B cell (primary cell): ENCODE results near the gene MFAP2. TPM values are rescaled to one million over a fixed set of nuclear protein-coding genes. Genes with fewer than 3 reads are reported as not detected.

ENCODE experiments used
- ATAC-seq: fragments of 200-7000 bp; cut with Tn5 transposase; one replicate; pipeline ENCODE4 v1.10.0; 2021; ENCODE audit warnings: low read depth, mild to moderate bottlenecking, moderate number of reproducible peaks, moderate library complexity
- CTCF ChIA-PET: fragments of 350-600 bp; sonication (Branson Sonifier 250); formaldehyde crosslinking; loops from one replicate; lab custom pipeline; 2021; ENCODE audit warnings: antibody characterized with exemption, inconsistent platforms; lab: Charles Lee
- POLR2A ChIA-PET: fragments of 350-600 bp; sonication (Branson Sonifier 250); formaldehyde crosslinking; loops from one replicate; lab custom pipeline; 2021; ENCODE audit warnings: antibody characterized with exemption; lab: Charles Lee
- DNase-seq: peaks from one replicate; pipeline ENCODE4 v3.0.0; 2013
- H2AFZ ChIP-seq: 2 replicates; pipeline ENCODE4 v1.6.1; 2012; ENCODE audit warnings: mild to moderate bottlenecking, low read depth, low read length; ENCODE audit not compliant: insufficient read depth, poor library complexity, severe bottlenecking
- H3K27ac ChIP-seq, 2 donors: 1 replicate in 1 of 2; 2 replicates in 1 of 2; pipeline ENCODE4 v1.5.1; 2012 to 2013; ENCODE audit warnings: low read length in 2 of 2, mild to moderate bottlenecking in 2 of 2, moderate library complexity in 1 of 2
- H3K27me3 ChIP-seq, 4 experiments: fragments of 200-600 bp in 1 of 4; sonication (generic) in 1 of 4; replicated peaks in 1 of 4; 1 replicate in 2 of 4; 2 replicates in 2 of 4; pipeline versions ENCODE4 v1.6.1 to v1.7.0; 2013 to 2016; ENCODE audit warnings: low read length in 3 of 4, mild to moderate bottlenecking in 2 of 4, mixed read lengths in 1 of 4, moderate library complexity in 1 of 4; ENCODE audit not compliant: insufficient read depth in 4 of 4, control insufficient read depth in 3 of 4; ENCODE audit errors: control extremely low read depth in 1 of 4
- H3K36me3 ChIP-seq, 2 experiments: replicated peaks in 1 of 2; 1 replicate in 1 of 2; 2 replicates in 1 of 2; pipeline versions ENCODE4 v1.6.1 to v1.7.1; 2013; ENCODE audit warnings: low read length in 1 of 2; ENCODE audit not compliant: insufficient read depth in 2 of 2, control insufficient read depth in 1 of 2; ENCODE audit errors: control extremely low read depth in 1 of 2, extremely low read depth in 1 of 2
- H3K4me1 ChIP-seq, 2 donors: fragments of 200-600 bp in 1 of 2; sonication (generic) in 1 of 2; 1 replicate in 1 of 2; 2 replicates in 1 of 2; pipeline versions ENCODE4 v1.5.1 to v1.6.1; 2013 to 2017; ENCODE audit warnings: low read length in 2 of 2; ENCODE audit not compliant: control insufficient read depth in 2 of 2, insufficient read depth in 2 of 2
- H3K4me2 ChIP-seq: replicated peaks from 2 replicates; pipeline ENCODE3; 2012; ENCODE audit warnings: mild to moderate bottlenecking, low read depth, low read length; ENCODE audit not compliant: poor library complexity, severe bottlenecking
- H3K4me3 ChIP-seq, 5 experiments: fragments of 200-600 bp in 1 of 5; sonication (generic) in 1 of 5; 1 replicate in 3 of 5; 2 replicates in 2 of 5; pipeline versions ENCODE4 v1.5.1 to v1.7.0; 2011 to 2016; ENCODE audit warnings: low read length in 4 of 5, mild to moderate bottlenecking in 4 of 5, low read depth in 2 of 5, control low read depth in 1 of 5, moderate library complexity in 1 of 5; ENCODE audit not compliant: insufficient read depth in 1 of 5; ENCODE audit errors: control extremely low read depth in 1 of 5, extremely low read depth in 1 of 5
- H3K79me2 ChIP-seq: fragments of 200-600 bp; sonication (generic); one replicate; pipeline ENCODE4 v1.6.0; 2016; ENCODE audit warnings: low read length; ENCODE audit not compliant: control insufficient read depth, insufficient read depth
- H3K9ac ChIP-seq: fragments of 200-600 bp; sonication (generic); 2 replicates; pipeline ENCODE4 v1.6.1; 2017; ENCODE audit warnings: mild to moderate bottlenecking, low read length, moderate library complexity
- H3K9me3 ChIP-seq, 3 donors: one replicate each; pipeline versions ENCODE4 v1.6.1 to v1.7.1; 2013; ENCODE audit warnings: low read length in 2 of 3; ENCODE audit not compliant: control insufficient read depth in 2 of 3, insufficient read depth in 1 of 3; ENCODE audit errors: control extremely low read depth in 1 of 3
- H4K20me1 ChIP-seq: 2 replicates; pipeline ENCODE4 v1.6.0; 2012; ENCODE audit warnings: mild to moderate bottlenecking, low read length; ENCODE audit not compliant: insufficient read depth, control insufficient read depth, poor library complexity, severe bottlenecking
- H3K27ac Mint-ChIP-seq: one replicate; pipeline ENCODE4 v1.8.0; 2021; ENCODE audit warnings: mixed read lengths
- H3K27me3 Mint-ChIP-seq: one replicate; pipeline ENCODE4 v1.8.0; 2021; ENCODE audit warnings: mixed read lengths
- H3K4me1 Mint-ChIP-seq: one replicate; pipeline ENCODE4 v1.8.0; 2021; ENCODE audit warnings: mixed read lengths
- H3K4me3 Mint-ChIP-seq: one replicate; pipeline ENCODE4 v1.8.0; 2021; ENCODE audit warnings: mixed read lengths
- H3K9me3 Mint-ChIP-seq: one replicate; pipeline ENCODE4 v1.8.0; 2022; ENCODE audit warnings: mixed read lengths; ENCODE audit not compliant: insufficient read depth
- CTCF ChIP-seq: fragments of 200-600 bp; IDR thresholded peaks from one replicate; pipeline ENCODE4 v1.8.0; 2022; ENCODE audit warnings: antibody characterized with exemption, mild to moderate bottlenecking
- EZH2 ChIP-seq: IDR thresholded peaks from 2 replicates; pipeline ENCODE4 v1.6.1; 2012; ENCODE audit warnings: borderline replicate concordance, low read depth, mild to moderate bottlenecking, moderate library complexity, low read length; ENCODE audit not compliant: insufficient read depth, poor library complexity, severe bottlenecking
- WGBS: methylation state at CpG from one replicate; pipeline ENCODE4 v1.1.5; 2013; ENCODE audit warnings: missing lambda C conversion rate; ENCODE audit not compliant: insufficient coverage; 5-methylcytosine and 5-hydroxymethylcytosine counted together
- intact Hi-C: fragments of 100-400 bp; cut with micrococcal nuclease; formaldehyde crosslinking; loops from one replicate; pipeline ENCODE4 v1.10.0; 2022
- polyA plus RNA-seq: library from polyadenylated mRNA; depleted of rRNA; stranded (reverse); fragments of >200 nt; gene quantifications from 2 replicates; pipeline ENCODE4 v1.2.3, GENCODE V29; 2012
- total RNA-seq, 2 donors: library from RNA; stranded (reverse); fragments of 120-200 nt in 1 of 2; gene quantifications; 1 replicate in 1 of 2; 2 replicates in 1 of 2; pipeline versions ENCODE4 v1.2.3 to v1.2.4, GENCODE V29; 2013 to 2022

The MFAP2 gene
- total and polyA plus RNA-seq, 2 donors (not counting 1 experiment from before 2014, with no cell fraction given): not detected

DNA sequence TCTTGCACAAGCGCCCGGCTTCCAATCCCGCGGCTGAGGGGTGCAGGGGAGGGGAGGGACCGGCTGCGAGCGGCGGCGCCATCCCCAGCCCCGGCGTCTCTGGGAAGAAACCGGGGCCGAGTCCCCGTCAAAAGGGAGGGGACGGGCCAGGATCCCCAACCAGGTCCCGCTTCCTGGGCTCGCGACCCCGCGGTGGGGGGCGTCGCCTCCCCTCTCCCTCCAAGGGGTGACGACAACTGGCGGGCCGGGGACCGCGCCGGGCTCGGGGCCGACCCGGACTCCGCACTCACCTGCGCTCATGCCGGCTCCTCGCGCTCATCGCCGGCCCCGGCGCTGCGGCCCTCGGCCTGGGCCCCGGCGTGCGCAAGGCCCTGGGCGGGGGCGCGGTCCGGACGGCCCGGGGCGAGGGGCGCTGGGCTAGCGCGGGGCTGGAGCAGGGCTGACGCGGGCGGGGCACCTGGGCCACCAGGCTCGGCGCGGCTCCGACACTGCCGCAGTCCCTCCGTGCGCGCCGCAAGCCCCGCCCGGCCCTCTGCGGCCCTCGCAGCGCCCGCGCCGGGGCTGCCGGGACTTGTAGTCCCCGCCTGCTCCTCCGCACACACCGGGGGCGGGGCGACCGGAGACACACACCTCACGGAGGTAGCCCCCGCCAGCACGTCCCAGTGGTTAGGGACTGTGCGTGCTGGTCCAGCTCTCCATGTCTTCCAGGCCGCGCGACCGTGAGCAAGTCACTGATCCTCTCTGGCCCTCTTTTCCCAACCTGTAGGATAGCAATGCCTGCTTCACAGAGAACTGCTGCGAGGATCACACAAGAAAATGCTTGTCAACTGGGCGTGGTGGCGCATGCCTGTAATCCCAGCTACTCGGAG lies 31.3 kb upstream of the MFAP2 start, which contains the start of gene ATP13A2:
Gene ATP13A2, minus strand, starts transcription at position 490 of the 869 bp plus-strand sequence. Its CDS starts 190 bp downstream, at position 300.
- H3K4me3 Mint-ChIP-seq: peak within 1 kb of the TSS; percentile 88
- peak within 1 kb of the TSS; percentile 71 for H3K9ac ChIP-seq
- peaks cover 34% of the 10 kb centered on the region for H3K79me2 ChIP-seq
- DNase-seq (peak; percentile 88), ATAC-seq (peak; percentile 99)
- H3K36me3 ChIP-seq: no peaks in the 10 kb centered on the region
- H3K4me2 ChIP-seq: peak within 1 kb of the TSS; percentile 82
- peak within 1 kb of the TSS; percentile 21 to 83 (median 70) for H3K4me3 ChIP-seq
- peak within 1 kb of the TSS in 1 of 2 donors; percentile 35 for H3K27ac ChIP-seq
- 2% methylated on average over 94 of the region's 94 CpGs for whole genome bisulfite sequencing
- H3K4me1 Mint-ChIP-seq: peaks cover 24% of the 10 kb centered on the region
- no peaks in the 10 kb centered on the region for H3K9me3 Mint-ChIP-seq
- peaks cover 37% of the 10 kb centered on the region for H4K20me1 ChIP-seq
- POLR2A ChIA-PET: interaction anchor here (0.7 kb wide), 1 partner anchor 9 kb away, joined by 5 read pairs; no protein-coding TSS in a partner anchor
- H3K27ac Mint-ChIP-seq: peak within 1 kb of the TSS; percentile 72
- no peaks in the 10 kb centered on the region for H3K9me3 ChIP-seq
- peak within 1 kb of the TSS; percentile 92 for H2AFZ ChIP-seq
- H3K27me3 Mint-ChIP-seq: no peaks in the 10 kb centered on the region
- H3K27me3 ChIP-seq: no peaks in the 10 kb centered on the region
- H3K4me1 ChIP-seq: peaks cover 22 to 39% of the 10 kb centered on the region in 2 donors
- intact Hi-C loops: loop anchor here (1.0 to 2.0 kb wide), 3 partner anchors 43 to 97 kb away; partner anchors contain the start of gene SDHB
- TF ChIP-seq EZH2: no peak
- no peak for TF ChIP-seq CTCF
- CTCF ChIA-PET: no interaction called here
